ENCODE measurements around the gene RNF223.

DNA sequence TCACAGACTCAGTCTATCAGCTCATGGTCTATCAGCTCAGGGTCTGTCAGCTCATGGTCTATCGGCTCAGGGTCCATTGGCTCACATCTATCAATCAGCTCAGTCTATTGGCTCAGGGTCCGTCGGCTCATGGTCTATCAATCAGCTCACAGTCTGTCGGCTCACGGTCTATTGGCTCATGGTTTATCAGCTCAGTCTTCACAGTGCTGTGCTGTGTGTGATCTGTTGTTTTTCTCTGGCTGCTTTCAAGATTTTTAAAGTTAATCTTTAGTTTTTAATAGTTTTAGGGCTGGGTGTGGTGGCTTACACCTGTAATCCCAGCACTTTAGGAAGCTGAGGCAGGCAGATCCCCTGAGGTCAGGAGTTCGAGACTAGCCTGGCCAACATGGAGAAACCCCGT, 27.4 kb upstream of the RNF223 start:
- TF ChIP-seq CTCF (conservative IDR thresholded peaks at IDR 0.05; ENCODE audit: low read depth, low read length) (no peak), EZH2 (IDR thresholded peaks at IDR 0.05; ENCODE audit: low read length, unreplicated experiment) (no peak), EZH2phosphoT487 (IDR thresholded peaks at IDR 0.05; ENCODE audit: borderline replicate concordance, low read length) (no peak)
